ENCODE measurements around the gene APC.
"Not testable (repeated sequence)": the region's sequence is repeated elsewhere in the genome, so short reads cannot be mapped to it uniquely, and the experiment has no call there.

The APC gene

GRCh38 chr5:112713206-112713605 lies 24.5 kb upstream of the APC start:
- no peak for DNase-seq (ENCODE audit: low spot score)
- H3K27ac ChIP-seq, result no peak overlapping the region
- ChIA-PET POLR2A (ENCODE audit: low non-redundant PET) (no interaction called here), CTCF (no interaction called here)
- no peak for TF ChIP-seq CTCF (conservative IDR thresholded peaks at IDR 0.05; ENCODE audit: low read depth)

- H3K27ac ChIP-seq; DNase-seq (ENCODE audit: low spot score); POLR2A ChIA-PET (ENCODE audit: low non-redundant PET); CTCF ChIA-PET: not testable (repeated sequence)
Observed at GRCh38 chr5:112716895-112717294, 20.8 kb upstream of the APC start.

- ChIA-PET POLR2A (ENCODE audit: low non-redundant PET) (no interaction called here), CTCF (no interaction called here)
- TF ChIP-seq CTCF (conservative IDR thresholded peaks at IDR 0.05; ENCODE audit: low read depth), result no peak
- H3K27ac ChIP-seq, result no peak overlapping the region
- DNase-seq (ENCODE audit: low spot score), result no peak
Observed at GRCh38 chr5:112717506-112718082, 20.1 kb upstream of the APC start.

GRCh38 chr5:112718344-112718743 lies 19.3 kb upstream of the APC start:
- TF ChIP-seq CTCF (conservative IDR thresholded peaks at IDR 0.05; ENCODE audit: low read depth), result no peak
- no peak overlapping the region for H3K27ac ChIP-seq
- POLR2A ChIA-PET (ENCODE audit: low non-redundant PET), result no interaction called here

GRCh38 chr5:112720576-112720975 lies 17.1 kb upstream of the APC start:
- POLR2A ChIA-PET (ENCODE audit: low non-redundant PET), result no interaction called here
- no peak overlapping the region for H3K27ac ChIP-seq
- CTCF ChIA-PET, result interaction anchor here (0.6 to 0.9 kb wide), 2 partner anchors 10 to 45 kb away, joined by 3 to 4 read pairs; no protein-coding TSS in a partner anchor

More at GRCh38 chr5:112718344-112718743, 19.3 kb upstream of the APC start:
- CTCF ChIA-PET, result interaction anchor here (0.6 kb wide), 1 partner anchor 95 kb away, joined by 3 read pairs; no protein-coding TSS in a partner anchor
- no peak for DNase-seq (ENCODE audit: low spot score)

GRCh38 chr5:112724901-112725300 lies 12.8 kb upstream of the APC start:
- CTCF ChIA-PET, result interaction anchor here (1.0 to 1.1 kb wide), 2 partner anchors 10 to 124 kb away, joined by 3 to 5 read pairs; no protein-coding TSS in a partner anchor
- POLR2A ChIA-PET (ENCODE audit: low non-redundant PET), result no interaction called here
- no peak for TF ChIP-seq CTCF (conservative IDR thresholded peaks at IDR 0.05; ENCODE audit: low read depth)
- no peak overlapping the region for H3K27ac ChIP-seq
- no peak for DNase-seq (ENCODE audit: low spot score)

More at GRCh38 chr5:112720576-112720975, 17.1 kb upstream of the APC start:
- no peak for DNase-seq (ENCODE audit: low spot score)
- no peak for TF ChIP-seq CTCF (conservative IDR thresholded peaks at IDR 0.05; ENCODE audit: low read depth)

GRCh38 chr5:112729630-112730029 lies 8.1 kb upstream of the APC start:
- no peak for DNase-seq (ENCODE audit: low spot score)
- no peak overlapping the region for H3K27ac ChIP-seq
- ChIA-PET CTCF (interaction anchor here (0.6 kb wide), 1 partner anchor 316 kb away, joined by 4 read pairs; no protein-coding TSS in a partner anchor), POLR2A (ENCODE audit: low non-redundant PET) (no interaction called here)
- TF ChIP-seq CTCF (conservative IDR thresholded peaks at IDR 0.05; ENCODE audit: low read depth), result no peak
